Astrocyte (in vitro differentiated cells and primary cell): ENCODE results near the gene C1orf198. TPM values are rescaled to one million over a fixed set of nuclear protein-coding genes. Genes with fewer than 3 reads are reported as not detected.
A peak's percentile ranks its signal among the peaks of the same experiment; 100 is the strongest.

Source experiments
- DNase-seq: peaks from one replicate; pipeline ENCODE4 v3.0.0-alpha.2; 2010; ENCODE audit warnings: low read depth
- FAIRE-seq: peaks from 2 replicates; lab custom pipeline; 2011; peaks lifted over from hg19 to GRCh38; lab: Jason Lieb, UNC
- H2AFZ ChIP-seq: 2 replicates; pipeline ENCODE4 v1.6.0; 2012; ENCODE audit warnings: low read depth, low read length, inconsistent platforms
- H3K27ac ChIP-seq: 2 replicates; pipeline ENCODE4 v1.5.1; 2011; ENCODE audit warnings: low read depth, low read length, inconsistent platforms
- H3K27me3 ChIP-seq: 2 replicates; pipeline ENCODE4 v1.6.0; 2011; ENCODE audit warnings: low read length, inconsistent platforms; ENCODE audit not compliant: insufficient read depth
- H3K36me3 ChIP-seq: 2 replicates; pipeline ENCODE4 v1.5.1; 2011; ENCODE audit warnings: low read length, inconsistent platforms; ENCODE audit not compliant: insufficient read depth
- H3K4me1 ChIP-seq: 2 replicates; pipeline ENCODE4 v1.5.1; 2011; ENCODE audit warnings: low read length, inconsistent platforms; ENCODE audit not compliant: insufficient read depth
- H3K4me2 ChIP-seq: 2 replicates; pipeline ENCODE4 v1.6.0; 2012; ENCODE audit warnings: low read length, inconsistent platforms
- H3K4me3 ChIP-seq: 2 replicates; pipeline ENCODE4 v1.5.1; 2011; ENCODE audit warnings: low read depth, mild to moderate bottlenecking, low read length, inconsistent platforms; ENCODE audit not compliant: insufficient read depth
- H3K79me2 ChIP-seq: 2 replicates; pipeline ENCODE4 v1.6.0; 2012; ENCODE audit warnings: mild to moderate bottlenecking, low read length, inconsistent platforms; ENCODE audit not compliant: insufficient read depth
- H3K9ac ChIP-seq: 2 replicates; pipeline ENCODE4 v1.6.0; 2012; ENCODE audit warnings: mild to moderate bottlenecking, low read length, inconsistent platforms
- H3K9me3 ChIP-seq: 2 replicates; pipeline ENCODE4 v1.5.1; 2012; ENCODE audit warnings: low read depth, mild to moderate bottlenecking, low read length, inconsistent platforms; ENCODE audit not compliant: insufficient read depth
- H4K20me1 ChIP-seq: 2 replicates; pipeline ENCODE4 v1.6.0; 2012; ENCODE audit warnings: low read length, inconsistent platforms; ENCODE audit not compliant: insufficient read depth
- H3K27ac Mint-ChIP-seq: one replicate; pipeline ENCODE4 v1.8.0; 2021; ENCODE audit warnings: mild to moderate bottlenecking, mixed read lengths; ENCODE audit not compliant: unreplicated experiment
- H3K27me3 Mint-ChIP-seq: one replicate; pipeline ENCODE4 v1.8.0; 2021; ENCODE audit warnings: low read depth, mixed read lengths; ENCODE audit not compliant: unreplicated experiment
- H3K36me3 Mint-ChIP-seq: one replicate; pipeline ENCODE4 v1.8.0; 2021; ENCODE audit warnings: low read depth, mixed read lengths; ENCODE audit not compliant: unreplicated experiment
- H3K4me1 Mint-ChIP-seq: one replicate; pipeline ENCODE4 v1.8.0; 2021; ENCODE audit warnings: low read depth, mixed read lengths; ENCODE audit not compliant: unreplicated experiment
- H3K4me3 Mint-ChIP-seq: one replicate; pipeline ENCODE4 v1.8.0; 2021; ENCODE audit warnings: mild to moderate bottlenecking, moderate library complexity, mixed read lengths; ENCODE audit not compliant: unreplicated experiment
- H3K9me3 Mint-ChIP-seq: one replicate; pipeline ENCODE4 v1.8.0; 2021; ENCODE audit warnings: mild to moderate bottlenecking, mixed read lengths; ENCODE audit not compliant: unreplicated experiment
- EZH2 ChIP-seq: IDR thresholded peaks from 2 replicates; pipeline ENCODE4 v1.6.1; 2012; ENCODE audit warnings: mild to moderate bottlenecking, low read length, inconsistent platforms; ENCODE audit not compliant: insufficient read depth
- total RNA-seq: library from RNA; stranded (reverse); gene quantifications from 2 replicates; pipeline ENCODE4 v1.2.1, GENCODE V29; 2021
- TF ChIP-seq, protein P1 (sequence below): IDR thresholded peaks from 2 replicates; pipeline ENCODE4 v1.5.1; 2011; ENCODE audit warnings: low read depth, mild to moderate bottlenecking, inconsistent platforms, low read length, moderate library complexity; ENCODE audit not compliant: insufficient read depth

C1orf198 gene
- total RNA-seq, 1 donor from 2014 or later: 102 TPM

DNA sequence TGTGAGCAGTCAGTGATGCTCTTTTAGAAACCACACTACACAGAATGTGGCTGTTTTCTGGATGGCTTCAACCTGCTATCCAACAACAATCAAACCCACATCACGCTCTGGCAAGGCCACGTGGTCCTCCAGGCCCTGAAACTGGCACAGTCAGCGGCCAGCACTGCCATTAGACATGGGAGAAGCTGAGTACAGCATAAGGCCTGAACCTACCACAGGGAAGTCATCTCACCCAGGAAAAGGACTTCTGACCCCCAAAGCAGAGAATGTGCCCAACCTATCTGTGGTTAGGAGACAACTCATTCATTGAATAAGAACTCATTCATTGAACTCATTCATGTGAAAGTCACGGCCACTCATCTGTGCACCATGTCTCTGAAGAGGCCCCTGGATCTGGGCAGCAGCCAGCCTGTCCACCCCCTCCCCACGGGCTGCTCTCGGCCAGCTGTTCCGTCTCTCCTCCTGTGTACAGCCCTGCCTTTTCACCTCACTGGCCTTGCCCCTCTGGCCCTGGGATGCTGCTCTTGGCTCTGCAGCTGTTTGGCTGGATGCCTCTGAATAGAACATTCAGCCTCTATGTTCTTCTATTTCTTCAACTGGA, 41.1 kb downstream of the C1orf198 start:
- Histone ChIP-seq H3K36me3 (no peaks in the 10 kb centered on the region), H3K4me3 (no peak overlapping the region), H3K9me3 (no peaks in the 10 kb centered on the region), H3K4me1 (peaks cover 25% of the 10 kb centered on the region), H3K27me3 (no peaks in the 10 kb centered on the region), H4K20me1 (no peaks in the 10 kb centered on the region), H3K9ac (no peak overlapping the region), H3K27ac (no peak overlapping the region), H2AFZ (no peak overlapping the region), H3K79me2 (no peaks in the 10 kb centered on the region), H3K4me2 (peak overlapping the region; percentile 3)
- peaks cover 19% of the 10 kb centered on the region for H3K36me3 Mint-ChIP-seq
- no peak for TF ChIP-seq EZH2
- TF ChIP-seq, protein P1, sequence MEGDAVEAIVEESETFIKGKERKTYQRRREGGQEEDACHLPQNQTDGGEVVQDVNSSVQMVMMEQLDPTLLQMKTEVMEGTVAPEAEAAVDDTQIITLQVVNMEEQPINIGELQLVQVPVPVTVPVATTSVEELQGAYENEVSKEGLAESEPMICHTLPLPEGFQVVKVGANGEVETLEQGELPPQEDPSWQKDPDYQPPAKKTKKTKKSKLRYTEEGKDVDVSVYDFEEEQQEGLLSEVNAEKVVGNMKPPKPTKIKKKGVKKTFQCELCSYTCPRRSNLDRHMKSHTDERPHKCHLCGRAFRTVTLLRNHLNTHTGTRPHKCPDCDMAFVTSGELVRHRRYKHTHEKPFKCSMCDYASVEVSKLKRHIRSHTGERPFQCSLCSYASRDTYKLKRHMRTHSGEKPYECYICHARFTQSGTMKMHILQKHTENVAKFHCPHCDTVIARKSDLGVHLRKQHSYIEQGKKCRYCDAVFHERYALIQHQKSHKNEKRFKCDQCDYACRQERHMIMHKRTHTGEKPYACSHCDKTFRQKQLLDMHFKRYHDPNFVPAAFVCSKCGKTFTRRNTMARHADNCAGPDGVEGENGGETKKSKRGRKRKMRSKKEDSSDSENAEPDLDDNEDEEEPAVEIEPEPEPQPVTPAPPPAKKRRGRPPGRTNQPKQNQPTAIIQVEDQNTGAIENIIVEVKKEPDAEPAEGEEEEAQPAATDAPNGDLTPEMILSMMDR: no peak
- no peak overlapping the region for H3K4me3 Mint-ChIP-seq
- DNase-seq (peak; percentile 77), FAIRE-seq (no peak)
- H3K4me1 Mint-ChIP-seq: peaks cover 27% of the 10 kb centered on the region
- H3K27ac Mint-ChIP-seq: no peak overlapping the region
- H3K27me3 Mint-ChIP-seq: no peaks in the 10 kb centered on the region
- no peaks in the 10 kb centered on the region for H3K9me3 Mint-ChIP-seq

DNA sequence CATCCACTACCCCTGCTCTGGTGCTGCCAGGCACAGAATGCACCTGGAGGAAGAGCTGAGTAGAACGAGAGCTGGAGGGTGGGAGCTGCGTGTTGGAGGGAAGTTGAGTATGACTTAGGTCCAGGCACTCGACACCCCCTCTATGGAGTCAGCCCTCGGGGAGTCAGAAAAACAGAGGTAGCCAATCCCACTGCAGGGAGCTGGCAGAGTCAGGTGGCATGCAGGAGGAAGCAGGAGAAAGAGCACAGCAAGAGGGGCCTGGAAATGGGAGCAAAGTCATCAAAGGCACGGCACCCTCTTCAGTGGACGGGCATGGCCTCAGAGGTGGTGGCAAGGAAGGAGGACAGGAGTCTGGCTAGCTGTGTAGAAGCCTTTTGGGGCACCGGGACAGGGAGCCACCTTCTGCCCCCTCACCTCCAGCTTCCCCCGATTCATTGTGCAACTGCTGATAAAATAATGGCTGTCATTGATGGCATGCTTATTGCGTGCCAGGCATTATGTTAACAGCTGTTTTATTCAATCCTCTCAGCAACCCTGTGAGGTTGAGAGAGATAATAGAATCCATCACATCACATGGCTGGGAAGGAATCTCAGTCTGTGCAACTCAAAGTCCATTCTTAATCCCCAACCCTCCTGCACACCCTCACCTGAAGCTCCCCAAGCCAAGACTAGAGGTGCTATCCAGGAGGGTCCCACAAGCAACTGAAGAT, 42.0 kb downstream of the C1orf198 start:
- TF ChIP-seq, protein P1: no peak
- TF ChIP-seq EZH2: no peak
- Histone ChIP-seq H3K27ac (no peak overlapping the region), H3K36me3 (no peaks in the 10 kb centered on the region), H3K9ac (no peak overlapping the region), H3K27me3 (no peaks in the 10 kb centered on the region), H3K4me3 (no peak overlapping the region), H3K79me2 (no peaks in the 10 kb centered on the region), H3K9me3 (no peaks in the 10 kb centered on the region), H3K4me1 (peaks cover 25% of the 10 kb centered on the region), H2AFZ (no peak overlapping the region), H3K4me2 (no peak overlapping the region), H4K20me1 (no peaks in the 10 kb centered on the region)
- no peak for DNase-seq
- Mint-ChIP-seq H3K36me3 (peaks cover 17% of the 10 kb centered on the region), H3K9me3 (no peaks in the 10 kb centered on the region), H3K4me1 (peaks cover 22% of the 10 kb centered on the region), H3K27ac (no peak overlapping the region), H3K4me3 (no peak overlapping the region), H3K27me3 (no peaks in the 10 kb centered on the region)
- no peak for FAIRE-seq

DNA sequence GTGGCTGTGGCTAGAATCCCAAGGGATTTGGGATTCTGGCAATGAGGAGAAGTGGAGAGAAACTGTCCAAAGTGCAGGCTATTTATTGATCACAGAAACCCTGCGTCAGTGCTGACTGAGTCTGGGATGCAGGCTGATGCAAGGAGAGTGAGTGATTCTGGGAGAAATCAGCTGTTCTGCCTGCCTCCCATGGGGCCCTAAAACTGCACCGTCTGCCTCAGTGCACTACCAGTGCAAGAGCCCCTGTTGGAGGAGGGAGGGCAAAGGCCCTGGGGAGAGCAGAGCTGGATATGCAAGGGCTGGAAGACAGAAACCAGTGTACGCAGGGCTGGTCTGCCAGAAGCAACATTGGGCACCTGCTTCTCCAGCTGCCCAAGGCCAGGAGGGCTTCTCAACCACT, 42.6 kb downstream of the C1orf198 start:
- TF ChIP-seq EZH2: no peak
- TF ChIP-seq, protein P1: no peak
- H2AFZ ChIP-seq: no peak overlapping the region
- no peak overlapping the region for H3K4me3 Mint-ChIP-seq
- H3K4me3 ChIP-seq: no peak overlapping the region
- H3K27me3 Mint-ChIP-seq: no peaks in the 10 kb centered on the region
- peaks cover 25% of the 10 kb centered on the region for H3K4me1 ChIP-seq
- H3K36me3 ChIP-seq: no peaks in the 10 kb centered on the region
- H3K9me3 Mint-ChIP-seq: peaks cover 3% of the 10 kb centered on the region
- no peak overlapping the region for H3K27ac Mint-ChIP-seq
- no peaks in the 10 kb centered on the region for H3K9me3 ChIP-seq
- peaks cover 22% of the 10 kb centered on the region for H3K4me1 Mint-ChIP-seq
- no peaks in the 10 kb centered on the region for H3K27me3 ChIP-seq
- no peaks in the 10 kb centered on the region for H3K79me2 ChIP-seq
- DNase-seq (no peak), FAIRE-seq (no peak)
- peak overlapping the region; percentile 10 for H3K27ac ChIP-seq
- H3K9ac ChIP-seq: peak overlapping the region; percentile 37
- no peaks in the 10 kb centered on the region for H4K20me1 ChIP-seq
- peaks cover 17% of the 10 kb centered on the region for H3K36me3 Mint-ChIP-seq
- H3K4me2 ChIP-seq: peak overlapping the region; percentile 30
